Psoas muscle (tissue), 8 donors: ENCODE measurements around the gene HCFC2. TPM values are rescaled to one million over a fixed set of nuclear protein-coding genes. Genes with fewer than 3 reads are reported as not detected.

Experiments used
- ATAC-seq, 4 donors: fragments of 200-7000 bp; cut with Tn5 transposase; one replicate each; pipeline ENCODE4 v1.9.1; 2020; ENCODE audit warnings: moderate library complexity in 3 of 4, mild to moderate bottlenecking in 2 of 4
- DNase-seq, 2 donors: peaks; one replicate each; pipeline ENCODE4 v3.0.0-alpha.2; 2020
- H3K27ac ChIP-seq: fragments of 200-600 bp; one replicate; pipeline ENCODE4 v1.8.0; 2022
- H3K27me3 ChIP-seq, 3 donors: fragments of 200-600 bp in 1 of 3; one replicate each; pipeline versions ENCODE4 v1.6.1 to v1.8.0; 2013 to 2022; ENCODE audit warnings: low read length in 2 of 3, mild to moderate bottlenecking in 2 of 3, moderate library complexity in 1 of 3; ENCODE audit not compliant: insufficient read depth in 3 of 3
- H3K36me3 ChIP-seq, 2 donors: fragments of 200-600 bp in 1 of 2; one replicate each; pipeline versions ENCODE4 v1.6.1 to v1.8.0; 2013 to 2022; ENCODE audit warnings: low read depth in 1 of 2, mild to moderate bottlenecking in 1 of 2, moderate library complexity in 1 of 2; ENCODE audit not compliant: insufficient read depth in 1 of 2
- H3K4me1 ChIP-seq: fragments of 200-600 bp; one replicate; pipeline ENCODE4 v1.8.0; 2022
- H3K4me3 ChIP-seq: fragments of 200-600 bp; one replicate; pipeline ENCODE4 v1.8.0; 2022; ENCODE audit warnings: mild to moderate bottlenecking
- H3K9me3 ChIP-seq: fragments of 200-600 bp; one replicate; pipeline ENCODE4 v1.8.0; 2022
- CTCF ChIP-seq: fragments of 200-600 bp; IDR thresholded peaks from one replicate; pipeline ENCODE4 v1.8.0; 2022; ENCODE audit warnings: antibody characterized with exemption
- WGBS, 3 donors: extraction: QIAGEN DNeasy Blood & Tissue Kit; methylation state at CpG; one replicate each; pipeline versions ENCODE4 v1.1.6 to v1.1.7; 2013; 5-methylcytosine and 5-hydroxymethylcytosine counted together
- intact Hi-C, 2 donors: fragments of 100-400 bp; cut with DNase I; formaldehyde crosslinking; loops; one replicate each; pipeline versions ENCODE4 v1.11.0 to v1.14.2; 2022
- polyA plus RNA-seq, 3 donors: library from polyadenylated mRNA; stranded (reverse); fragments of 200-250 nt; gene quantifications; one replicate each; pipeline ENCODE4 v1.2.3, GENCODE V29; 2013
- total RNA-seq, 4 donors: library from RNA; stranded (reverse); fragmentation: NEBNext Ultra II Directional in 2 of 4; extraction: Animal tissue kit (Norgen Biotek cat#: 25700) in 2 of 4; gene quantifications; one replicate each; pipeline versions ENCODE4 v1.2.1 to v1.2.4, GENCODE V29; 2021 to 2023
- donor health status: healthy with polysubstance abuse.
- donor health status: DM: no; HTN: no; CAD: no; lungs with moderate emphysema.
- donor health status: Bipolar disorder and iron deficiency.
- donor health status: healthy.
- donor health status: DM: yes; HTN: yes; CAD: no.
- donor health status: DM: no; HTN: no; CAD: no.
- donor health status: DM: no; HTN: no; CAD: no.
- donor health status: DM: yes; HTN: yes; CAD: no.

HCFC2 gene
- total and polyA plus RNA-seq, 7 donors, result 10.1 to 27.8 (median 22.8) TPM

GRCh38 chr12:104152685-104153241 lies 88.4 kb downstream of the HCFC2 start:
- intact Hi-C loops, result no loop called here
- Histone ChIP-seq H3K27ac (no peak overlapping the region), H3K4me3 (no peak overlapping the region), H3K4me1 (no peaks in the 10 kb centered on the region), H3K27me3 (no peaks in the 10 kb centered on the region), H3K36me3 (no peaks in the 10 kb centered on the region), H3K9me3 (no peaks in the 10 kb centered on the region)
- ATAC-seq (no peak), DNase-seq (no peak)
- TF ChIP-seq CTCF, result no peak

GRCh38 chr12:104154286-104154685 lies 90.0 kb downstream of the HCFC2 start:
- 63 to 79% (median 76%) methylated on average over 4 of the region's 4 CpGs for WGBS, 3 donors
- intact Hi-C loops, result no loop called here

GRCh38 chr12:104154806-104155205 lies 90.5 kb downstream of the HCFC2 start:
- Histone ChIP-seq H3K4me1 (no peaks in the 10 kb centered on the region), H3K27me3 (no peaks in the 10 kb centered on the region), H3K36me3 (no peaks in the 10 kb centered on the region), H3K4me3 (no peak overlapping the region), H3K27ac (no peak overlapping the region), H3K9me3 (no peaks in the 10 kb centered on the region)
- no peak for ATAC-seq
- TF ChIP-seq CTCF, result no peak
- intact Hi-C loops, result no loop called here
- 37 to 50% (median 43%) methylated on average over 2 of the region's 2 CpGs for WGBS, 3 donors
- DNase-seq, result no peak

More at GRCh38 chr12:104154286-104154685, 90.0 kb downstream of the HCFC2 start:
- no peak for ATAC-seq
- no peak for DNase-seq
- Histone ChIP-seq H3K4me3 (no peak overlapping the region), H3K36me3 (no peaks in the 10 kb centered on the region), H3K4me1 (no peaks in the 10 kb centered on the region), H3K9me3 (no peaks in the 10 kb centered on the region), H3K27me3 (no peaks in the 10 kb centered on the region), H3K27ac (no peak overlapping the region)
- TF ChIP-seq CTCF, result no peak

Other genes starting within 250 kb of the HCFC2 start
- 10 to 100 TPM; 15.2 to 64.2 (median 19.5) TPM for gene NT5DC3, start 223.3 kb upstream of the HCFC2 start, total RNA-seq
- gene NT5DC3, start 223.3 kb upstream of the HCFC2 start, polyA plus RNA-seq, result 10 to 100 TPM in 1 of 3 donors, 1 to 10 TPM in 2; 5.2 to 16.2 (median 7.3) TPM
- gene HSP90B1, start 134.1 kb upstream of the HCFC2 start, total RNA-seq, result 100 to 1,000 TPM in 3 of 4 donors, 10 to 100 TPM in 1; 85.7 to 137 (median 126) TPM
- gene HSP90B1, start 134.1 kb upstream of the HCFC2 start, polyA plus RNA-seq, result 100 to 1,000 TPM; 118 to 238 (median 129) TPM
- gene TDG, start 98.7 kb upstream of the HCFC2 start, total RNA-seq, result 10 to 100 TPM in 3 of 4 donors, 1 to 10 TPM in 1; 5.5 to 15.5 (median 11.8) TPM
- 10 to 100 TPM in 1 of 3 donors, 1 to 10 TPM in 2; 6.6 to 11.2 (median 9.9) TPM for gene TDG, start 98.7 kb upstream of the HCFC2 start, polyA plus RNA-seq
- 1 to 10 TPM in 3 of 4 donors, under 1 TPM in 1; 0.71 to 5.2 (median 1.9) TPM for gene GLT8D2, start 14.3 kb upstream of the HCFC2 start, total RNA-seq
- 1 to 10 TPM; 1.1 to 1.7 (median 1.3) TPM for gene GLT8D2, start 14.3 kb upstream of the HCFC2 start, polyA plus RNA-seq
- 10 to 100 TPM; 14.5 to 32.2 (median 21.9) TPM for gene NFYB, start 73.7 kb downstream of the HCFC2 start, total RNA-seq
- 10 to 100 TPM; 10.1 to 28.0 (median 20.1) TPM for gene NFYB, start 73.7 kb downstream of the HCFC2 start, polyA plus RNA-seq
- gene TXNRD1, start 151.2 kb downstream of the HCFC2 start, total RNA-seq, result 100 to 1,000 TPM; 102 to 249 (median 113) TPM
- gene TXNRD1, start 151.2 kb downstream of the HCFC2 start, polyA plus RNA-seq, result 100 to 1,000 TPM in 1 of 3 donors, 10 to 100 TPM in 2; 46.0 to 202 (median 64.3) TPM
- 1 to 10 TPM in 1 of 4 donors, under 1 TPM in 3; 0.94 to 1.3 (median 0.99) TPM for gene EID3, start 239.2 kb downstream of the HCFC2 start, total RNA-seq
- under 1 TPM; 0.28 to 0.95 (median 0.56) TPM for gene EID3, start 239.2 kb downstream of the HCFC2 start, polyA plus RNA-seq